ENCODE data around the gene FAM120B. TPM values are rescaled to one million over a fixed set of nuclear protein-coding genes. Genes with fewer than 3 reads are reported as not detected.

Gene FAM120B, protein sequence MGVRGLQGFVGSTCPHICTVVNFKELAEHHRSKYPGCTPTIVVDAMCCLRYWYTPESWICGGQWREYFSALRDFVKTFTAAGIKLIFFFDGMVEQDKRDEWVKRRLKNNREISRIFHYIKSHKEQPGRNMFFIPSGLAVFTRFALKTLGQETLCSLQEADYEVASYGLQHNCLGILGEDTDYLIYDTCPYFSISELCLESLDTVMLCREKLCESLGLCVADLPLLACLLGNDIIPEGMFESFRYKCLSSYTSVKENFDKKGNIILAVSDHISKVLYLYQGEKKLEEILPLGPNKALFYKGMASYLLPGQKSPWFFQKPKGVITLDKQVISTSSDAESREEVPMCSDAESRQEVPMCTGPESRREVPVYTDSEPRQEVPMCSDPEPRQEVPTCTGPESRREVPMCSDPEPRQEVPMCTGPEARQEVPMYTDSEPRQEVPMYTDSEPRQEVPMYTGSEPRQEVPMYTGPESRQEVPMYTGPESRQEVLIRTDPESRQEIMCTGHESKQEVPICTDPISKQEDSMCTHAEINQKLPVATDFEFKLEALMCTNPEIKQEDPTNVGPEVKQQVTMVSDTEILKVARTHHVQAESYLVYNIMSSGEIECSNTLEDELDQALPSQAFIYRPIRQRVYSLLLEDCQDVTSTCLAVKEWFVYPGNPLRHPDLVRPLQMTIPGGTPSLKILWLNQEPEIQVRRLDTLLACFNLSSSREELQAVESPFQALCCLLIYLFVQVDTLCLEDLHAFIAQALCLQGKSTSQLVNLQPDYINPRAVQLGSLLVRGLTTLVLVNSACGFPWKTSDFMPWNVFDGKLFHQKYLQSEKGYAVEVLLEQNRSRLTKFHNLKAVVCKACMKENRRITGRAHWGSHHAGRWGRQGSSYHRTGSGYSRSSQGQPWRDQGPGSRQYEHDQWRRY
- 8.4 and 9.7 TPM in 2 replicates for total RNA-seq (2014; rRNA removed; shearing (Covaris generic))

DNA sequence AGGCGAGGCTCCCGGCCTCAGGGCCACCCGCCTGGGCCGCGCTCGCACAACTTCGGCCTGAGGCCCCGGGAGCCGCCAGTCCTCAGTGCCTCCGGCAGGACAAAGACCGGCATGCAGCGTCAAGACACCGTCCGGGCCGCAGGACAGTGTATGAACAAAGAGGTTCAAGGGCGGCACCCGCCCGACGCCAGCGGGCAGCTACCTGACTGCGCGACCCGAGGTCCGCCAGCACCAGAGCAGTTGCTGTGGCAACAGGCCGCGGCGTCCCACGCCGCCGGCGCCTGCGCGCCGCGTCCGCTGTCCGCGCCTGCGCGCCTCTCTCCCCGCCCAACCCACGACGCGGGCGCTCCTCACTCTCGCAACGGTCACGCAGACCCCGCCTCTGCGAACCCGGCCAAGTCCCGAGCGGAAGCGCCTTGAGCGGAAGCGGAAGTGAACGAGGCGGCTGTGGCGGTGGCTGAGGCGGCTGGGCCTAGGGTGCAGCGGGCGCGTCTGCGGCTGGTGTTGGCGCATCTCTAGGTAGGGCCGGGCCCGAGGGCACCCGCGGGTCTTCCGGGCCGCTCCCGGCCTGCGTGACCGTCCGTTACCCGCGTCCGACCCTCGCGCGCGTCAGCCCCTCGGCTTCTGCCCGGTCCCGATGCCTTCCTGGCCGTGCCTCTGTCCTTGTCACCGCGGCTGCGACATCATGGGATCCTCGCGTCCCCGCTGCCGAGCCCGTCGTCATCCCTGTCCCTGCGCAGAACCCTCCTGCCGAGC, at the start of gene FAM120B:
Gene FAM120B, plus strand, starts transcription at position 435 of the 756 bp plus-strand sequence. CDS start 10,633 bp downstream, outside the sequence.

DNA sequence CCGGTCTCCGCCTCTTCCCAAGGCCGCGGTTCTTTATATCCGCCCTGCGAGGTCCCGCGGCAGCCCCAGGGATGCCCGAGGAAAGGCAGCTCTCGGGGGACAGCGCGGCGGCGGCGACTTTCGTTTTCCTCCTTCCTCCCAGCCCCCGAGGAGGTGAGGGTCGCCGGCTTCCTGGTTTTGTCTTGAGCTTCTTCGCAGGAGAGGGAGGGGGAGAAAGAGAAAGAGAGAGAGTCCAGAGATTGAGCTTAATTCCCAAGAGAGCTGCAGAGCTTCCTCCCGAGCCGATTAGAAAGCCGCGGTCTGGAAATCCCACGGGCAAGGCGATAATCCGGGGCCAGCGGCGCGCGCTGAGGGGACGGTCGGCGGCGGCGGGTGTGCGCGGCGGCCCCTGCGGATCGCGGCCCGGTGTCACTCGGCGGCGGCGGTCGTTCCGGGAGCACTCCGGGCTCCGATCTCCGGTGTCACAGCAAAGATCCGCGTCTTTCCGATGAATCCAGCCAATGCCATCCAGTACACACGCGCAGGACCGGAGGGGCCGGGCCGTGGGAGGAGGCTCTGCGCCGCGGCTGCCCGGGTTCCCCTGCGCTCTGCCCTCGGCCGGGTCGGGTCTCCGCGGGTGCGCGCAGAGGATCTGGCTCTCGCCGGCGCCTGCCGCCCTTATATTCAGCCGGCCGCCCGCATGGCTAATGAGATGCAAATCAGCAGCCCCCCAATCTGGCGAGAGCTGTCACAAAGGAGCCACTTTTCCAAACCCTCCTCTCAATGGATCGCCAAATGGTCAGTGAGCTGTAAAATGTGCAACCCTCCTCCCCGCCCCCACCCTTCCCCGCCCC, 16.0 kb upstream of the FAM120B start, which contains the start of gene DLL1:
Gene DLL1, minus strand, starts transcription at position 783 of the 833 bp plus-strand sequence. CDS start 939 bp downstream, outside the sequence.

Small RNA genes within 50 kb of the gene (small RNA-seq; reads per million reads assigned to genes)
- not detected for gene MIR4644

Other genes starting within 250 kb of the FAM120B start
- gene DLL1, start 15.7 kb upstream of the FAM120B start, total RNA-seq (2014; rRNA removed; shearing (Covaris generic)): 0.19 and 0.69 TPM in 2 replicates
- 361 and 382 TPM in 2 replicates for gene PSMB1, start 246.5 kb downstream of the FAM120B start, total RNA-seq (2014; rRNA removed; shearing (Covaris generic))
- gene TBP, start 247.6 kb downstream of the FAM120B start, total RNA-seq (2014; rRNA removed; shearing (Covaris generic)): 18.0 and 19.0 TPM in 2 replicates